ENCODE data around the gene YES1. TPM values are rescaled to one million over a fixed set of nuclear protein-coding genes. Genes with fewer than 3 reads are reported as not detected.
A peak's percentile ranks its signal among the peaks of the same experiment; 100 is the strongest.

YES1 gene
- total and polyA plus RNA-seq, 12 donors, result 11.5 to 84.1 (median 42.5) TPM

- intact Hi-C loops (cut with DNase I), result no loop called here
- Histone ChIP-seq H3K4me1 (replicated peaks in 1 of 2) (peaks cover 0 to 19% of the 10 kb centered on the region in 2 donors), H3K4me3 (no peak overlapping the region), H3K9me3 (replicated peaks in 1 of 3) (no peaks in the 10 kb centered on the region), H3K36me3 (replicated peaks in 1 of 2) (no peaks in the 10 kb centered on the region), H3K27ac (no peak overlapping the region), H3K27me3 (no peaks in the 10 kb centered on the region)
- no peak for TF ChIP-seq CTCF (IDR thresholded peaks at IDR 0.05)
- no peak for TF ChIP-seq POLR2A (IDR thresholded peaks at IDR 0.05)
- DNase-seq, result no peak
- 80 to 95% (median 88%) methylated on average over 3 of the region's 3 CpGs for WGBS, 4 donors
Observed at GRCh38 chr18:815353-815752, 3.3 kb upstream of the YES1 start.

DNA sequence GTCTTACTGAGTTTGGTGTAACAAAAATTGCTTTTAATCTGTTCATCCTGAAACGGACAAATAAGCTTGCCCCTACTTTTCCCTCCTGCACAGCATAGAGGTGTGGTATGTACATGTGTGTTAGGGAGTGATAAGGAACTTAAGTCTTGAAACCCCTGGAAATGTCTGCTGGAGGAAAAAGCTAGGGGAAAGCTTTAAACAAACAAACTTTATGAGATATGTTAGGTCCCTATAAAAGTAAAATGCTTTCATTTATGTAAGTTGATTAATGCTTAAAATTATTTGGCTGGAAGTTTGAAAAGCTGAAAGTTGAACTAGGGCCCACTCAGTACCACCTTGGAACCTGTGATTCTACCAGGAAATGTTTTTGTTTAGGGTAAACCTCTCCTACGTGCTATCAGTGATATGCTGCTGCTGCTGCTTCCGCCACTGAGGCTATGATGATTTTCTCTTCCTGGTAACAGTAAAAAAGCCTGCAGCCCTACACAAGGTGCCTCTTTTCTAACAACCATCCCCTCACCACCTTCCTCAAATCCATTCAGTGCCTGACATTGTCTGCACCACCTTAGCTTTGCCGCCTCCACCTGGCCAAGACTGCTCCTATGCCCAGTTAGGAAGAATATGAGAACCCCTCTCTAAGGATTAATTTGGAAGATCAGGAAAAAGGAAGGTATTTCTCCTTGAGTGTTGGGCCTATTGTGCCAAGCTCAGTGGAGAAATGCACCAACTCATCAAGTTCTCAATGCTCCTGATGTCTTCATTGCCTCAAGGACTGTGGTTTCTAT is 2.5 kb upstream of the YES1 start:
- Histone ChIP-seq H3K27me3 (no peaks in the 10 kb centered on the region), H3K36me3 (replicated peaks in 1 of 2) (no peaks in the 10 kb centered on the region), H3K9me3 (replicated peaks in 1 of 3) (no peaks in the 10 kb centered on the region), H3K4me1 (replicated peaks in 1 of 2) (peaks cover 0 to 27% of the 10 kb centered on the region in 2 donors), H3K27ac (no peak overlapping the region), H3K4me3 (no peak overlapping the region)
- TF ChIP-seq POLR2A (IDR thresholded peaks at IDR 0.05) (no peak), CTCF (IDR thresholded peaks at IDR 0.05) (no peak)
- no peak for DNase-seq
- intact Hi-C loops (cut with DNase I), result loop anchor here in 1 of 2 donors (5.0 kb wide), 1 partner anchor 72 kb away; no protein-coding TSS in a partner anchor
- WGBS, 4 donors, result 80 to 85% (median 82%) methylated on average over 4 of the region's 4 CpGs

- Histone ChIP-seq H3K4me3 (peak overlapping the region in 2 of 4 donors; percentile 52 to 88), H3K27ac (peak overlapping the region in 4 of 5 donors; percentile 79 to 98 (median 92)), H3K4me1 (replicated peaks in 1 of 2) (peaks cover 0 to 27% of the 10 kb centered on the region in 2 donors), H3K36me3 (replicated peaks in 1 of 2) (no peaks in the 10 kb centered on the region), H3K9me3 (replicated peaks in 1 of 3) (no peaks in the 10 kb centered on the region), H3K27me3 (no peaks in the 10 kb centered on the region)
- no peak for DNase-seq
- intact Hi-C loops (cut with DNase I), result loop anchor here in 1 of 2 donors (5.0 kb wide), 1 partner anchor 71 kb away; no protein-coding TSS in a partner anchor
- no peak for TF ChIP-seq POLR2A (IDR thresholded peaks at IDR 0.05)
- TF ChIP-seq CTCF (IDR thresholded peaks at IDR 0.05), result no peak
- 39 to 55% (median 43%) methylated on average over 17 to 18 of the region's 18 CpGs for WGBS, 4 donors
Observed at GRCh38 chr18:813172-814071, 1.4 kb upstream of the YES1 start.
